ENCODE data around the gene PRKCA. TPM values are rescaled to one million over a fixed set of nuclear protein-coding genes. Genes with fewer than 3 reads are reported as not detected.

Gene PRKCA
- total and polyA plus RNA-seq, 12 donors: 1.6 to 27.6 (median 10.5) TPM

- WGBS, 2 donors: 86% methylated on average over 12 of the region's 12 CpGs
These were observed 347.6 kb downstream of the PRKCA start for GRCh38 chr17:66649818-66650543.

GRCh38 chr17:66650544-66650877 lies 348.1 kb downstream of the PRKCA start:
- 61 to 87% methylated on average over 5 of the region's 5 CpGs for WGBS, 2 donors
- Histone ChIP-seq H3K9me3 (no peaks in the 10 kb centered on the region), H3K27me3 (no peaks in the 10 kb centered on the region), H3K27ac (no peak overlapping the region), H3K36me3 (peaks cover 0 to 14% (median 0%) of the 10 kb centered on the region in 9 donors), H3K4me3 (no peak overlapping the region), H3K4me1 (no peaks in the 10 kb centered on the region)
- no peak for DNase-seq
- intact Hi-C loops (cut with DNase I): no loop called here
- no peak for ATAC-seq
- TF ChIP-seq CTCF (IDR thresholded peaks at IDR 0.05): no peak

More at GRCh38 chr17:66649818-66650543, 347.6 kb downstream of the PRKCA start:
- H3K36me3 ChIP-seq: peaks cover 0 to 17% (median 0%) of the 10 kb centered on the region in 9 donors
- intact Hi-C loops (cut with DNase I): loop anchor here in 1 of 10 donors (2.0 kb wide), 1 partner anchor 19 kb away; no protein-coding TSS in a partner anchor
- no peaks in the 10 kb centered on the region for H3K27me3 ChIP-seq
- H3K9me3 ChIP-seq: no peaks in the 10 kb centered on the region
- H3K4me3 ChIP-seq: no peak overlapping the region
- no peak overlapping the region for H3K27ac ChIP-seq
- no peak for TF ChIP-seq CTCF (IDR thresholded peaks at IDR 0.05)
- no peak for ATAC-seq
- no peak for DNase-seq
- H3K4me1 ChIP-seq: no peaks in the 10 kb centered on the region

DNA sequence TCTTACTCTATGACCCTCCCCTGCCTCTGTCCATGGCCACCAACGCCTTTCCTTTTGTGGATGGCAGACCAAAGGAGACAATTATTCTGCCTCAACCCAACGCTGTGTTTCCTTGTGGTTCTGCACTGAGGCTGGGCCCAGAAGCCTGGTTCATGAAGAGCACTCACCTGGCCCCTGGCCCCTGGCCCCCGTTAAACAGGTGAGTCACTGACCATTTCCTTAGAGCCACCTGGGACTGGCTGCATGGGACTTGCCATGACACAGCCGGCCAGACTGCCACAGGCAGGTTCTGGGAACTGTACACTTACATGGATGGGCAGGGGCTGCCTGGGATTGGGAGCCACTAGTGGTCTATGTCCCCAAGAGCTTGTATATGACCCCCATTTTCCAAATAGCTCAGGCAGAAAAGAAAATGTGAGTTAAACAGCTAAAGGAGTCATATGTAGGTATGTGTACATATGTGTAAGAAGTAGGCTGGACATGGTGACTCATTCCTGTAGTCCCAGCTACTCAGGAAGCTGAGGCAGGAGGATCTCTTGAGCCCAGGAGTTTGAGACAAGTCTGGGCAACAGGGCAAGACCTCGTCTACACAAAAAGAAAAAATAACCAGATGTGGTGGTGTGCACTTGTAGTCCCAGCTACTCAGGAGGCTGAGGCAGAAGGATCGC lies 350.6 kb downstream of the PRKCA start:
- Histone ChIP-seq H3K27ac (no peak overlapping the region), H3K4me3 (no peak overlapping the region), H3K27me3 (no peaks in the 10 kb centered on the region), H3K9me3 (no peaks in the 10 kb centered on the region), H3K36me3 (no peaks in the 10 kb centered on the region), H3K4me1 (no peaks in the 10 kb centered on the region)
- DNase-seq (no peak), ATAC-seq (no peak)
- intact Hi-C loops (cut with DNase I): no loop called here
- 90 to 94% methylated on average over 6 of the region's 6 CpGs for WGBS, 2 donors
- no peak for TF ChIP-seq CTCF (IDR thresholded peaks at IDR 0.05)

- WGBS, 2 donors: 66 to 68% methylated on average over 9 of the region's 9 CpGs
These were observed 351.8 kb downstream of the PRKCA start for GRCh38 chr17:66654106-66654740.

More at GRCh38 chr17:66654106-66654740, 351.8 kb downstream of the PRKCA start:
- TF ChIP-seq CTCF (IDR thresholded peaks at IDR 0.05): no peak
- Histone ChIP-seq H3K36me3 (no peaks in the 10 kb centered on the region), H3K27me3 (no peaks in the 10 kb centered on the region), H3K4me3 (no peak overlapping the region), H3K27ac (no peak overlapping the region), H3K4me1 (no peaks in the 10 kb centered on the region), H3K9me3 (no peaks in the 10 kb centered on the region)
- intact Hi-C loops (cut with DNase I): no loop called here
- no peak for DNase-seq
- ATAC-seq: peak in 1 of 8 donors; percentile 59

Measured in heart right ventricle (tissue), 16 donors.